ENCODE results near the gene SRPRB. TPM values are rescaled to one million over a fixed set of nuclear protein-coding genes. Genes with fewer than 3 reads are reported as not detected.

SRPRB gene
- total RNA-seq, 1 experiment from 2014 or later = 54.8 TPM

GRCh38 chr3:133827684-133828083 is 22.1 kb downstream of the SRPRB start:
- H2BK15ac ChIP-seq (ENCODE audit: low read depth, low read length) = no peak overlapping the region
- no peak for TF ChIP-seq CTCF (conservative IDR thresholded peaks at IDR 0.05)
- H3K4me3 Mint-ChIP-seq = no peak overlapping the region

More at GRCh38 chr3:133827684-133828083, 22.1 kb downstream of the SRPRB start:
- no peak overlapping the region for H4K91ac ChIP-seq (ENCODE audit: insufficient read length, low read depth, low read length)
- no peak overlapping the region for H3K4me2 ChIP-seq (ENCODE audit: insufficient read depth, insufficient read length, low read length)
- no peaks in the 10 kb centered on the region for H4K20me1 ChIP-seq (ENCODE audit: control insufficient read depth, insufficient read depth, insufficient read length)
- H2AFZ ChIP-seq (ENCODE audit: low read length) = no peak overlapping the region
- Mint-ChIP-seq H3K27me3 (ENCODE audit: low read depth) (no peaks in the 10 kb centered on the region), H3K27ac (no peak overlapping the region), H3K9me3 (no peaks in the 10 kb centered on the region), H3K36me3 (ENCODE audit: insufficient read depth in 1 of 3, low read depth in 3 of 3) (peaks cover 13 to 30% (median 16%) of the 10 kb centered on the region in 3 experiments; a peak in 6 of 7 replicates), H3K4me1 (peaks cover under 1 to 8% of the 10 kb centered on the region in 2 experiments; a peak in 3 of 4 replicates)
- H2BK20ac ChIP-seq (ENCODE audit: low read depth, low read length, poor library complexity, severe bottlenecking) = no peak overlapping the region
- no peak overlapping the region for H3K23ac ChIP-seq (ENCODE audit: insufficient read length, low read depth, low read length)
- H3K79me2 ChIP-seq (ENCODE audit: insufficient read depth, low read length) = no peaks in the 10 kb centered on the region
- H3K79me1 ChIP-seq (ENCODE audit: insufficient read depth, low read depth, low read length, poor library complexity, severe bottlenecking) = no peaks in the 10 kb centered on the region
- no peak overlapping the region for H4K8ac ChIP-seq (replicated peaks; ENCODE audit: insufficient read length, low read depth, low read length)
- no peaks in the 10 kb centered on the region for H3K27me3 ChIP-seq (ENCODE audit: insufficient read depth, low read length)
- no peaks in the 10 kb centered on the region for H3K23me2 ChIP-seq (ENCODE audit: insufficient read length, low read depth, low read length, poor library complexity, severe bottlenecking)
- H3K9ac ChIP-seq (ENCODE audit: extremely low read depth, insufficient read length, low read length) = no peak overlapping the region
- no peak overlapping the region; the same call in 1 of the 2 replicates for H3K14ac ChIP-seq (ENCODE audit: insufficient read depth, low read length)
- no peak overlapping the region for H3K18ac ChIP-seq (ENCODE audit: insufficient read length, low read depth, low read length)
- H2BK120ac ChIP-seq (ENCODE audit: low read depth, low read length, poor library complexity, severe bottlenecking) = no peak overlapping the region
- no peak overlapping the region for H2BK5ac ChIP-seq (ENCODE audit: insufficient read length, low read length)
- no CpG with 5 or more reads among the region's 4 CpGs for WGBS (ENCODE audit: extremely low coverage, insufficient read length, low lambda C conversion rate)
- no peak overlapping the region for H3K56ac ChIP-seq (ENCODE audit: insufficient read length, low read depth, low read length)
- no peak for DNase-seq
- no peak overlapping the region for H3K27ac ChIP-seq (ENCODE audit: insufficient read length, low read depth, low read length)
- H3T11ph ChIP-seq (ENCODE audit: low read length) = no peak overlapping the region
- H3K9me3 ChIP-seq (ENCODE audit: control insufficient read depth, low read depth, low read length) = no peaks in the 10 kb centered on the region
- no peak overlapping the region for H2AK5ac ChIP-seq (ENCODE audit: insufficient read length, low read length)
- no peak overlapping the region for H4K5ac ChIP-seq (ENCODE audit: insufficient read length, low read depth, low read length)
- no peaks in the 10 kb centered on the region for H3K4me1 ChIP-seq (ENCODE audit: insufficient read depth, low read length)
- no peak overlapping the region for H3K4ac ChIP-seq (ENCODE audit: low read depth, low read length)
- H2BK12ac ChIP-seq (ENCODE audit: insufficient read length, low read depth, low read length) = no peak overlapping the region
